ENCODE results near the gene SYNRG.

SYNRG gene

DNA sequence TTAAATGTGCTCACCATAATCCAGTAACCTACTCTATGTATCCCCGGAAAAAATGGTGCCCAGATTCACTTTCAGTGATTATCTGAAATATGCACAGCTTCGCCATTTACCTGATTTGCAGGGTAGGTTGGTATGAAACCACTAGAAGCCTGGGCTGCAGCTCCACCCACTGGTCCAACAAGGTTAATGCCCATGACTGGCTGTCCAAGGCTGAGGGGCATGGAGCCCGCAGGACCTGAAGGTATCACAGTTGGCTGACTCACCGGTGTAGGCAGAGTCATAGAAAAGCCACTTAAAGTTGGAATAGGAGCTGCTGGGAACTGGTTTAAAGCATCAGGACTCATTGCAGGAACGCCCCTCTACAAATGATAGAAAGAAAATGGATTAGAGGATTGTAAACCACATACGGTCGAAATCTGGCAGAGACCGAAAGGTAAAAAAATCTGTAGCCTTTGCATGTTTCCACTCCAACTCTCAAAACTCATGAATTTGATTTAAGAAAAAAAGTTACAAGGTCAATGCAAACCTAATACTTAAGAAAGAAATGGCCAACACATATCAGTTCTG, 38.6 kb downstream of the SYNRG start:
- no peak overlapping the region for H3K4me3 Mint-ChIP-seq
- peak; percentile 43 for DNase-seq
- peaks cover 65% of the 10 kb centered on the region for H3K36me3 Mint-ChIP-seq
- H3K4me1 Mint-ChIP-seq = no peaks in the 10 kb centered on the region
- CTCF ChIA-PET = interaction anchor here (0.7 to 1.5 kb wide), 5 partner anchors 13 to 544 kb away, joined by 3 to 5 read pairs (median 3); partner anchors contain the start of gene SYNRG
- H3K27ac Mint-ChIP-seq = no peak overlapping the region
- no peaks in the 10 kb centered on the region for H3K9me3 Mint-ChIP-seq
- H3K27me3 Mint-ChIP-seq = no peaks in the 10 kb centered on the region

DNA sequence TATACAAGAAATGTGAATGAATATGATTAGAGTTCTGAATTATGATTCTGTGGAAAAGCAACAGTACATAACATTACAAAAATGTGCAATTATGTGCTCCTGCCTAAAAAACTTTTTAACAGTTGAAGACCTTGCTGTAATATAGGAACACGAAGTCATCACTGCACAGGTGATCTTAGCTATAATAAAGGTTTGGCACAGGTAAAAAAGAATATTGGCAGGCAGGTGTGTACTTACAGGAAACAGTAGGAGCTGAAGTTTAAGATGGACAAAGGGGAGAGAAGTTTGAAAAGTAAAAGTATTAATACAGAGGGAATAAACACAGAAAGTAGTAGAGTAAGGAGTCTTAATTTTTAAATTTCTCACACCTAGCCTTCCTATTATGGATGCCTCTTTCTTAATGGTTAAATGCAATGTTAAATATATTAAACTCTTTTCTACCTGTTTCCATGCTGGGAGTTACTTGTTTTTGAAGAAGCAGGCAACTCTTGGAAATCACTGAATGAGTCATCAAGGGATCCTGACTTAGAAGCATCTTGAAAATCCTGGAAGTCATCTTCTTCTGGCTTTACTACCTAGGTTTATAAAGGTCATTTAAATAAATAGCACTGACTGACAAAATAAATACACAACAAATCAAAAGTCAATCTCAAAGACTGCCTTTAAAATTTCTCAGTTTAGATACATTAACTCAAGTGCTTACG, 40.7 kb downstream of the SYNRG start:
- no peak for DNase-seq
- Mint-ChIP-seq H3K4me1 (no peaks in the 10 kb centered on the region), H3K27me3 (no peaks in the 10 kb centered on the region), H3K4me3 (no peak overlapping the region), H3K36me3 (peaks cover 59% of the 10 kb centered on the region), H3K9me3 (no peaks in the 10 kb centered on the region), H3K27ac (no peak overlapping the region)
- CTCF ChIA-PET = interaction anchor here (1.3 to 1.5 kb wide), 2 partner anchors 40 to 42 kb away, joined by 3 to 5 read pairs; partner anchors contain the start of gene SYNRG

DNA sequence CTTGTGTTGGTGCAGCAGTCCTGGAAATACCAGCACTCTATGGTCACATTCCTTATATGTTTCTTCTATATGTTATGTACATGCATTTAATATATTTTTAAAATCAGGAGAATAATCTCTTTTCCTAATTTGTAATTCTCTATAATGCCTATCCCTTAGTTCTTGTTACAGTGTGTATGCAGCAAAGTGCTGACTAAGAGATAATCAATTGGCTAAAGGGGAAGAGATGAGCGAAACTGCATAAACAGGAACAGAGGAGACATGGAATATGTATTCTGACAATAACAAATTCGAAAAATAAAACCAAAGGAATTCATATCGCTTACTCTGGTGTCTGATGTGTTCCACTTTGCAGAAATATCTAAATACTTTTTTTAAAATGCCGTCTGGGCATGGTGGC, 41.7 kb downstream of the SYNRG start:
- CTCF ChIA-PET = no interaction called here
- Mint-ChIP-seq H3K4me3 (no peak overlapping the region), H3K9me3 (no peaks in the 10 kb centered on the region), H3K4me1 (no peaks in the 10 kb centered on the region), H3K36me3 (peaks cover 51% of the 10 kb centered on the region), H3K27me3 (no peaks in the 10 kb centered on the region), H3K27ac (no peak overlapping the region)
- DNase-seq = no peak

DNA sequence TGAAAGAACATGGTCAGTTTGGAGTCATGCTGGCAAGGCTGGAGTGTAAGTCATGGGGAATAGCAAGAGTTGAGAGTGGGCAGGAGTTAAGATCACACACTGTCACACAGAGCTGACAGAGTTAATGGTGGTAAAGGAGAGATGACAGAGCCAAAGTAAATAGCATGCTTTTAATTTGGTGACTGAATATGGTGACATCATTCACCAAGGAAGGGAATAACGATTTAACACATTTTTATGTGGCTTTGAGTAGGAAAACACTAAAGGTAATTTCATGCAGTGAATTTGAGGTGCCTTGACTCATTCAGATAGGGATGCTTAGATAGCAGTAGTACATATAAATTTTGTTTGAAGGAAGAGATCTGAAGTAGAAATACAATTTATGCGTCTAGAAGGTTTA, 42.1 kb downstream of the SYNRG start:
- Mint-ChIP-seq H3K4me3 (no peak overlapping the region), H3K27me3 (no peaks in the 10 kb centered on the region), H3K27ac (no peak overlapping the region), H3K4me1 (no peaks in the 10 kb centered on the region), H3K36me3 (peaks cover 52% of the 10 kb centered on the region), H3K9me3 (no peaks in the 10 kb centered on the region)
- CTCF ChIA-PET = no interaction called here
- DNase-seq = no peak

DNA sequence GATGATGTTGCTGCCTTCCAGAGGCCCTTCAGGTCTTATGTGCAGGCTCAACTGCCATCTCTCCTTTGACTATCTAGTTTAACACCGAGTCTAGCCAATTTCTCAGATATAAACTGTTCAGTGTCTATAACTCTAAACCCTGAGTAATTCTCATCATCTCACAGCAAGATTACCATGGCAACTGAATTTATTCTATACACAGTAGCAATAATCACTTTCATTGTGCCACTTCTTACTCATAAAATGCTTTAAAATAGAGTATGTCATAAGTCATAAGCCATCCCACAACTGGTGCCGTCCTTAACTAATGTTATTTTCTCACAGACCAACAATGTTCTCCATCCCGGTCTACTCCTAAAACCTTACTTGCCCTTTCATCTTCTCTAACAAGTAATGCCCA, 45.0 kb downstream of the SYNRG start:
- Mint-ChIP-seq H3K9me3 (no peaks in the 10 kb centered on the region), H3K36me3 (peaks cover 55% of the 10 kb centered on the region), H3K27ac (no peak overlapping the region), H3K4me1 (no peaks in the 10 kb centered on the region), H3K4me3 (no peak overlapping the region), H3K27me3 (no peaks in the 10 kb centered on the region)
- no peak for DNase-seq
- CTCF ChIA-PET = interaction anchor here (1.1 kb wide), 1 partner anchor 11 kb away, joined by 3 read pairs; no protein-coding TSS in a partner anchor

DNA sequence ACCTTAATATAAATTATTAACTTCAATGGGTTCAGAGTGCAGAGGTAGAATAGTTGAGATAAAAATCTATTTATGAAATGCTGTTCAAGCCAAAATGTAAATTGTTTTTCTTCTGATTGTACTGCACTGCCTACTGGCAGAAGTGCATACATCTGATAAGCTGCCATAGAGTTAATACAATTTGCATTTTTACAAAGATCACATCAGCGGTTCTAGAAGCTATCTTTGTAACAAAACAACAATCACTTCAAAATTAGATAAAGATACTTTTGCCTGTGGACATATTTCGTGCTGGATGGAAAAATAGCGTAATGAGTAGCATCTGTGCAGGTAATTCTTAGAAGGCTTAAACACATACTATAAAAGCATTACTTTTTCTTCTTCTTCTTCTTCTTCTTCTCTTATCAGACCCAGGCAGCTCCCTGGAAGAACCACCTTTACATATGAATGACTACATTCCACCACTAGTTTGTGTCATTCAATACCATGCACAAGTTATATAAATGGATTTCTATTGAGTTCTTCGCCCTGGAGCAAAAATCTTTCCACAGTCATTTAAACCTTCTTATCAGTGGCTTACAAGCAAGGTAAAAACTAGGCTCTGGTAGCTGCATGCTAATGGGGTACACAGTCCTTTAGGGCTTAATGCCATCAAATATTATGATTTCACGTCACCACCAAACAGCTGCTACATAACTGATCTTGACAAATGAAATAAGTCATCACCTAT, 47.0 kb downstream of the SYNRG start:
- Mint-ChIP-seq H3K9me3 (no peaks in the 10 kb centered on the region), H3K27ac (no peak overlapping the region), H3K4me1 (no peaks in the 10 kb centered on the region), H3K36me3 (peaks cover 56% of the 10 kb centered on the region), H3K4me3 (no peak overlapping the region), H3K27me3 (no peaks in the 10 kb centered on the region)
- CTCF ChIA-PET = no interaction called here
- no peak for DNase-seq

DNA sequence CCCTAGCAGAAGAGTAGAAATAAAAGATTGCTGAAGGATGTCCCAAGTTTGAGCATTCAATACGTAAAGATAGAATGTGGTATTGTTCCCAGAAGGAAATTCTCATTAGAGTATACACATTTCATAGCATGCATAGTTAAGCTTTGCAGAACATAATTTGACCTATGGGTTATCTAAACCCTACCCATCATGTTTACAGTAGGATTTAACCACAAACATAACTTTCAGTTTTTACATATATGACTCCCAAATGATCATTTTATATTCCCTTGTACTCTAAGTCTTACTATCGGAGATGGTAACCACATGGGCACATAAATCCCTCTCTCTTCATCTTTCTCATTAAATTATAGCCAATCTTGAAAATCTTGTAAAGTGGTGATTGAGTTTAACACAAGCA, 50.9 kb downstream of the SYNRG start:
- peaks cover 51% of the 10 kb centered on the region for H3K36me3 Mint-ChIP-seq
- no peaks in the 10 kb centered on the region for H3K9me3 Mint-ChIP-seq
- DNase-seq = no peak
- H3K4me1 Mint-ChIP-seq = no peaks in the 10 kb centered on the region
- CTCF ChIA-PET = interaction anchor here (0.8 kb wide), 1 partner anchor 12 kb away, joined by 3 read pairs; no protein-coding TSS in a partner anchor
- H3K27me3 Mint-ChIP-seq = no peaks in the 10 kb centered on the region
- peak overlapping the region; percentile 2 for H3K27ac Mint-ChIP-seq
- H3K4me3 Mint-ChIP-seq = no peak overlapping the region

DNA sequence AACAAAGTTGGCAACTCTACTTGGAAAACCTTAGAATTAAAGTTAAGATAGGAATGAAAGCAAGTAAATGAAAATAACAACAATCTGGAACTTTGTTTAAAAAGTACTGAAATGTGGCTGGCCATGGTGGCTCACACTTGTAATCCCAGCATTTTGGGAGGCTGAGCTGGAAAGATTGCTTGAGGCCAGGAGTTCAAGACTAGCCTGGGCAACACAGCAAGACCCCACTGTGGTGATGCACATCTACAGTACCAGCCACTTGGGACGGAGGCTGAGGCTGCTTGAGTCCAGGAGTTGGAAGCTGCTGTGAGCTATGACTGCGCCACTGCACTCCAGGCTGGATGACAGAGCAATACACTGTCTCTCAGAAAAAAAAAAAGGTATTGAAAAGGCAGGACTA, 51.7 kb downstream of the SYNRG start:
- Mint-ChIP-seq H3K9me3 (no peaks in the 10 kb centered on the region), H3K27ac (no peak overlapping the region), H3K4me3 (no peak overlapping the region), H3K4me1 (peaks cover 3% of the 10 kb centered on the region), H3K27me3 (no peaks in the 10 kb centered on the region), H3K36me3 (peaks cover 58% of the 10 kb centered on the region)
- DNase-seq = no peak
- CTCF ChIA-PET = interaction anchor here (0.8 kb wide), 1 partner anchor 13 kb away, joined by 3 read pairs; no protein-coding TSS in a partner anchor

DNA sequence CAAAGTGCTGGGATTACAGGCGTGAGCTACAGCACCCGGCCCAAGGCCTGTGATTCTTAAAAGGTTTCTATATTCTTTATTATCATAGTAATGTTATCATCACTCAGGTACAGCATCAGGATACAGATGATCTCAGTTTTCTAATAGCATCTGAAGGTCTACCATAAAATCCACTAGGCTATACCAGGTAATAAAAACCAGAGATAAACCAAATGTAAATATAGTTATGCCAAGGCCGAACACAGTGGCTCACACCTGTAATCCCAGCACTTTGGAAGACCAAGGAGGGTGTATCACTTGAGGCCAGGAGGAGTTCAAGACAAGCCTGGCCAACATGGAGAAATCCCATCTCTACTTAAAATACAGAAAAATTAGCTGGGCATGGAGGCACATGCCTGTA, 53.8 kb downstream of the SYNRG start:
- H3K4me1 Mint-ChIP-seq = peaks cover 7% of the 10 kb centered on the region
- no peak overlapping the region for H3K4me3 Mint-ChIP-seq
- no peaks in the 10 kb centered on the region for H3K9me3 Mint-ChIP-seq
- peaks cover 56% of the 10 kb centered on the region for H3K36me3 Mint-ChIP-seq
- CTCF ChIA-PET = no interaction called here
- H3K27me3 Mint-ChIP-seq = no peaks in the 10 kb centered on the region
- H3K27ac Mint-ChIP-seq = no peak overlapping the region
- no peak for DNase-seq

DNA sequence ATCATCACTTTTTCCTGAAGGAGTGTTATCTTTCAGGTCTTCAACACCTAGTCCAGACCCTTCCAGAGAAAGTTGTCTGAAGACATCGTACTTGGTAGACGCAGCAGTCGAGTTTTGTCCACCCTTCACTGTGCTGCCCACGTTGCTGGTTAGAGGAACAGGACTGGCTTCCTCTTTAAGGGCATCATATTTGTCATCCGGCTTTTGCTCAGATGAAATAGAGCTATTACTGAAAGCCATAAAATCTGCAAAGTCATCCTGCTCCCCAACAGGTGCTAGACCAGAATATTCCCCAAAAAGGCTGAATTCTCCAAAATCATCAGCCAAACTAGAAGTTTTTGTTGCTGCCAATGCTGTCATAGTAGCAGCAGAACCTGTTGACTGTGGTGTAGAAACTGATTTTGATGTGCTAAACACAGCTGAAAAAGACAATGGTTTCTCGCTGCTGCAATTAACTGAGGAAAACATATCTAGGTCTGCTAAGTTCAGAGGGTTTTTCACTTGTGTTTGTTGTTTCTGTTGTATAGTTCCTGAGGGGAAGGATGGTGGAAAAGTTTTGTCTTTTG, 55.7 kb downstream of the SYNRG start:
- CTCF ChIA-PET = no interaction called here
- Mint-ChIP-seq H3K4me3 (no peak overlapping the region), H3K4me1 (peaks cover 7% of the 10 kb centered on the region)

DNA sequence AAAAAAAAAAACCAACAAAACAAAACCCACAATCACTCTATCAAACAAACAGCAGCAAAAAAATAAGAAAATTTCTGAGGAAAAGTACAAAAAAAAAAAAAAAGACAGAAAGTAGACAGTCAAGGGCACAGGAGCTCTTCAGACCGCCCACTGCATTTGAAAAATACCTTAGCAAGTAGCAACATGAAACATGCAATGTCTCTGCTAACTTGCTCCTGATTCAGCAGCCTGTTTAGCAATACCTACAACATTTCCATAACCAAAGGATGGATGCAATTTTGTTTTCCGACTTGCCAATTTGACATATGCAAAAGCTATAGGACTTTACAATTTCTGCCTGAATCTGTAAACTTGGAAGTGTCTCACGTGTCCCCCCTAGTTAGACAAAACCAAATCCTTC, 57.4 kb downstream of the SYNRG start:
- Mint-ChIP-seq H3K27ac (no peak overlapping the region), H3K4me3 (no peak overlapping the region), H3K36me3 (peaks cover 46% of the 10 kb centered on the region), H3K27me3 (no peaks in the 10 kb centered on the region), H3K4me1 (peaks cover 11% of the 10 kb centered on the region), H3K9me3 (no peaks in the 10 kb centered on the region)
- CTCF ChIA-PET = no interaction called here
- no peak for DNase-seq

More for the DNA sequence above, 55.7 kb downstream of the SYNRG start:
- no peaks in the 10 kb centered on the region for H3K9me3 Mint-ChIP-seq
- H3K27ac Mint-ChIP-seq = no peak overlapping the region
- H3K27me3 Mint-ChIP-seq = no peaks in the 10 kb centered on the region
- DNase-seq = no peak
- H3K36me3 Mint-ChIP-seq = peaks cover 50% of the 10 kb centered on the region

DNA sequence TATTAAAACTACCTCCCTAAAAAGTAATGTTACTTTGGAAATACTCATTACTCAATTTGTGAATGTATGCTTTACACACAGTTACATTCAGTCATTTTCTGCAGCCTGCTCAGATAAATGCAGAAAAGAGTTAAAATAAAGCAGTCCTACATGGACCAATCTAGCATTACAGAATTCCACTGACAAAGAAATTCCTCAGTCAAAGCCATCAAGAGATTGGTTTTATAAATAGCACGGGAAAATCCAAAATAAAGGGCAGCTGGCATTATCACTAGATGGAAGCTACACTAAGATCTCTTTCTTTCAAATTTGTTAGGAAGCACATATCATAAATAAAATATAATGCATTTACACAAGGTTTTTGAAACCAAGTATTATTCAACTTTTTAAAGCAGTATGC, 61.2 kb downstream of the SYNRG start:
- Mint-ChIP-seq H3K27me3 (no peaks in the 10 kb centered on the region), H3K27ac (no peak overlapping the region), H3K4me3 (no peak overlapping the region), H3K36me3 (peaks cover 36% of the 10 kb centered on the region), H3K4me1 (peaks cover 8% of the 10 kb centered on the region), H3K9me3 (no peaks in the 10 kb centered on the region)
- CTCF ChIA-PET = no interaction called here
- DNase-seq = no peak

DNA sequence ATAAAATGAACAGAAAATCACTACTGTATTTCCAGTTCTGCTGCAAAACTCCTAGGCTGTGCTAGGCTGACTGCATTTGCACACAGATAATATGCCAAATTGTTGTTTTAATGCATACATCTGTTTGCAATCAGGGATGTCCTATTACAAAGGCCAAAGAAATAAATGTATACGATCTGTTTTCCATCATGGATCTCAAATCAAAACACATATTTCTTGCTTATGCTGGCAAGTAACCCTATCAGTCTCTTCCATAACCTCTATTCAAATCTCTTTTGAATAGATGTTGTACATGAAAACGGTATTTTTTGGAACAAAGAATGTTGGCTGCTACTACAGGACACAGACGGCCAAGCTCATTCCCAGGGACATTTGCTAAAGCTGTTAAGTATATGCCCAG, 62.9 kb downstream of the SYNRG start:
- H3K27ac Mint-ChIP-seq = no peak overlapping the region
- DNase-seq = no peak
- H3K9me3 Mint-ChIP-seq = no peaks in the 10 kb centered on the region
- H3K4me1 Mint-ChIP-seq = peaks cover 5% of the 10 kb centered on the region
- H3K36me3 Mint-ChIP-seq = peaks cover 40% of the 10 kb centered on the region
- H3K4me3 Mint-ChIP-seq = no peak overlapping the region
- CTCF ChIA-PET = interaction anchor here (0.8 kb wide), 1 partner anchor 306 kb away, joined by 4 read pairs; no protein-coding TSS in a partner anchor
- H3K27me3 Mint-ChIP-seq = no peaks in the 10 kb centered on the region

DNA sequence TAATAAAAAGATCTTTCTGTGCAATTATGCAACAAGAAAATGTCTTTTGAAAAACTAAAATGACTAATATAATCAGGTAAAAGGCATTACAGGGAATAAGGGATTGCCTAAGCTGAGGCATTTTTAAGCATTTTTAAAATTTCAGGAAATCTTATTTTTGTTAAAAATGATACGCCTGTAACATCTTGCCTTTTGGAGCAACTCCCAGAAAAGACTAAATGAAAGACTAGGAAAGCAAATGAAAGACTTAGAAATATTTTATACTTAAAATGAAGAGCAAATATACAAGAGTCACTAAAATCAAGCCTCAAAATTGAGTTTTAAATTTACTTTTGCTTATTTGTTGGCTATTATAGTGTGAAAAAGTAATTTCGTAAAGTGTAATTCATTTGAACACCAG, 63.7 kb downstream of the SYNRG start:
- H3K4me3 Mint-ChIP-seq = no peak overlapping the region
- no peaks in the 10 kb centered on the region for H3K27me3 Mint-ChIP-seq
- CTCF ChIA-PET = no interaction called here
- no peaks in the 10 kb centered on the region for H3K9me3 Mint-ChIP-seq
- peaks cover 3% of the 10 kb centered on the region for H3K4me1 Mint-ChIP-seq
- no peak overlapping the region for H3K27ac Mint-ChIP-seq
- peaks cover 42% of the 10 kb centered on the region for H3K36me3 Mint-ChIP-seq
- no peak for DNase-seq

Data from activated naive CD4-positive, alpha-beta T cell treated with anti-CD3 and anti-CD28 coated beads, Interleukin-2, amount 10 ng/mL, durations not matched to agents 7 days and 5 days (primary cell).